Breast epithelium (tissue), 4 donors: Measurements from ENCODE around the gene MUC2. TPM values are rescaled to one million over a fixed set of nuclear protein-coding genes. Genes with fewer than 3 reads are reported as not detected.

Experiments used
- DNase-seq, 2 donors: peaks; one replicate each; pipeline ENCODE4 v3.0.0-alpha.2; 2019; ENCODE audit warnings: low spot score in 2 of 2
- H3K27ac ChIP-seq, 2 donors: fragments of 200-600 bp; sonication (generic) in 1 of 2; one replicate each; pipeline ENCODE4 v1.5.1; 2016 to 2019; ENCODE audit warnings: mild to moderate bottlenecking in 1 of 2
- H3K27me3 ChIP-seq, 2 donors: fragments of 200-600 bp; sonication (generic) in 1 of 2; one replicate each; pipeline versions ENCODE4 v1.5.1 to v1.6.0; 2017 to 2019; ENCODE audit warnings: control low read depth in 1 of 2, mild to moderate bottlenecking in 1 of 2
- H3K36me3 ChIP-seq: fragments of 200-600 bp; one replicate; pipeline ENCODE4 v1.5.1; 2019
- H3K4me1 ChIP-seq, 2 donors: fragments of 200-600 bp; sonication (generic); one replicate each; pipeline ENCODE4 v1.5.1; 2016 to 2019; ENCODE audit warnings: control low read depth in 1 of 2
- H3K4me3 ChIP-seq, 3 donors: fragments of 200-600 bp; sonication (generic); 1 replicate in 2 of 3; 2 replicates in 1 of 3; pipeline ENCODE4 v1.5.1; 2016 to 2019; ENCODE audit warnings: mild to moderate bottlenecking in 3 of 3, moderate library complexity in 2 of 3
- H3K9me3 ChIP-seq, 2 donors: fragments of 200-600 bp; sonication (generic) in 1 of 2; one replicate each; pipeline ENCODE4 v1.5.1; 2016 to 2019; ENCODE audit warnings: control low read depth in 1 of 2
- POLR2A ChIP-seq: fragments of 450-650 bp; IDR thresholded peaks from one replicate; pipeline ENCODE4 v1.6.1; 2016; ENCODE audit warnings: antibody characterized with exemption, mild to moderate bottlenecking, moderate library complexity
- POLR2AphosphoS5 ChIP-seq, 3 donors: sonication (generic); formaldehyde crosslinking; IDR thresholded peaks; one replicate each; pipeline ENCODE4 v1.6.1; 2017; ENCODE audit warnings: antibody characterized with exemption in 3 of 3
- intact Hi-C: fragments of 100-400 bp; cut with DNase I; formaldehyde crosslinking; loops from one replicate; pipeline ENCODE4 v1.15.1; 2023; ENCODE audit warnings: low total_unique reads
- total RNA-seq, 3 donors: library from RNA; depleted of rRNA; stranded (reverse); fragments of >200 nt; gene quantifications; one replicate each; pipeline ENCODE4 v1.1.0, GENCODE V29; 2016
- TF ChIP-seq, protein P1 (sequence below), 3 donors: fragments of 450-650 bp; IDR thresholded peaks; one replicate each; pipeline ENCODE4 v1.5.1; 2016 to 2017; ENCODE audit warnings: antibody characterized with exemption in 3 of 3, mild to moderate bottlenecking in 3 of 3, moderate library complexity in 3 of 3

MUC2 gene
- total RNA-seq, 3 donors from 2014 or later, result 0.66 TPM; not detected in 2

DNA sequence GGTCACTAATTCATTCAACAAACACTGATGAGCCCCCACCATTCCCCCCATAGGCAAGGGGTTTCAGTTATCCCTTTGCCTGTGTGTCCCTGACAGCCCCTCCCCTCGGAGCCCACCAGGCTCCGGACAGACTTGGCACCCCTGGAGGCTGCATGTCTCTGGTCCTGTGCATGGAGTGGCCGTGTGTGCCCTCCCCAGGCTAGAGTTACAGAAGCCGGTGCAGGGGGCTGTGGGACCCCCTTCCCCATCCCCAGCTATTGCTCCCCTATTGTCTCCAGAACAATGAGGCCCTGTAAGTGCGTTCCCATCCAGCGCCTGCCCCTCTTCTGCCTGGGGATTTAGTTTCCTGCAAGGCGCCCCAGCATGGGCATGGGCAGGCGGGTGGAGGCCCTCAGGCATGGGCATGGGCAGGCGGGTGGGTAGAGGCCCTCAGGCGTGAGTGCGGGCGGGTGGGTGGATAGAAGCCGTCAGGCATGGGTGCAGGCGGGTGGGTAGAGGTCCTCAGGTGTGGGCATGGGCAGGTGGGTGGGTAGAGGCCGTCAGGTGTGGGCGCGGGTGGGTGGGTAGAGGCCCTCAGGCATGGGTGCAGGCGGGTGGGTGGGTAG lies 1.5 kb downstream of the MUC2 start:
- peak in 1 of 2 donors; percentile 45 for DNase-seq
- peaks cover 0 to 8% of the 10 kb centered on the region in 2 donors for H3K4me1 ChIP-seq
- peaks cover 0 to 13% of the 10 kb centered on the region in 2 donors for H3K27me3 ChIP-seq
- no peaks in the 10 kb centered on the region for H3K36me3 ChIP-seq
- no peak overlapping the region for H3K27ac ChIP-seq
- TF ChIP-seq, protein P1, sequence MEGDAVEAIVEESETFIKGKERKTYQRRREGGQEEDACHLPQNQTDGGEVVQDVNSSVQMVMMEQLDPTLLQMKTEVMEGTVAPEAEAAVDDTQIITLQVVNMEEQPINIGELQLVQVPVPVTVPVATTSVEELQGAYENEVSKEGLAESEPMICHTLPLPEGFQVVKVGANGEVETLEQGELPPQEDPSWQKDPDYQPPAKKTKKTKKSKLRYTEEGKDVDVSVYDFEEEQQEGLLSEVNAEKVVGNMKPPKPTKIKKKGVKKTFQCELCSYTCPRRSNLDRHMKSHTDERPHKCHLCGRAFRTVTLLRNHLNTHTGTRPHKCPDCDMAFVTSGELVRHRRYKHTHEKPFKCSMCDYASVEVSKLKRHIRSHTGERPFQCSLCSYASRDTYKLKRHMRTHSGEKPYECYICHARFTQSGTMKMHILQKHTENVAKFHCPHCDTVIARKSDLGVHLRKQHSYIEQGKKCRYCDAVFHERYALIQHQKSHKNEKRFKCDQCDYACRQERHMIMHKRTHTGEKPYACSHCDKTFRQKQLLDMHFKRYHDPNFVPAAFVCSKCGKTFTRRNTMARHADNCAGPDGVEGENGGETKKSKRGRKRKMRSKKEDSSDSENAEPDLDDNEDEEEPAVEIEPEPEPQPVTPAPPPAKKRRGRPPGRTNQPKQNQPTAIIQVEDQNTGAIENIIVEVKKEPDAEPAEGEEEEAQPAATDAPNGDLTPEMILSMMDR (IDR thresholded peaks at IDR 0.05), result no peak
- TF ChIP-seq POLR2A, result no peak
- no peak for TF ChIP-seq POLR2AphosphoS5 (IDR thresholded peaks at IDR 0.05)
- H3K9me3 ChIP-seq, result no peaks in the 10 kb centered on the region
- intact Hi-C loops, result no loop called here
- H3K4me3 ChIP-seq, result no peak overlapping the region

DNA sequence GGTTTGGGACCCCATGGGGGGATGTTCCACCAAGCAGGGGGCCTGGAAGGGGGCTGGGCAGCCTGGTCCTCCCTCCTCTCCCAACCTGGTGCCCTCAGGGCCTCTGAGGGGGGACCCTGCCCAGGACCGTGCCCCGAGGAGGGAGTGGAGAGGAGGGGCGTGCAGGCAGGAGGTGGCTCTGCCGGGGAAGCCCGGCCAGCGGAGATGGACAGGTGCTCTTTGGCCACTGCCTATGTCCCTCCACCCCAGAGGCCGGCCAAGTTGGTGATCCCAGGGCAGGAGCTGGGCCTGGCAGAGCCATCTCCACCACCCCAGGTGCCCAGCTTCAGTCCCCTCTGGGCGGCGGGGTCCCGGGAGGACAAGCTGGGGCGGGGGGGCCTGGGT lies 2.4 kb downstream of the MUC2 start:
- H3K4me1 ChIP-seq, result peaks cover 0 to 8% of the 10 kb centered on the region in 2 donors
- no peaks in the 10 kb centered on the region for H3K36me3 ChIP-seq
- H3K4me3 ChIP-seq, result no peak overlapping the region
- intact Hi-C loops, result no loop called here
- no peak for DNase-seq
- no peak overlapping the region for H3K27ac ChIP-seq
- peaks cover 0 to 19% of the 10 kb centered on the region in 2 donors for H3K27me3 ChIP-seq
- H3K9me3 ChIP-seq, result no peaks in the 10 kb centered on the region
- TF ChIP-seq POLR2A (no peak), POLR2AphosphoS5 (IDR thresholded peaks at IDR 0.05) (no peak)
- TF ChIP-seq, protein P1 (IDR thresholded peaks at IDR 0.05), result no peak

DNA sequence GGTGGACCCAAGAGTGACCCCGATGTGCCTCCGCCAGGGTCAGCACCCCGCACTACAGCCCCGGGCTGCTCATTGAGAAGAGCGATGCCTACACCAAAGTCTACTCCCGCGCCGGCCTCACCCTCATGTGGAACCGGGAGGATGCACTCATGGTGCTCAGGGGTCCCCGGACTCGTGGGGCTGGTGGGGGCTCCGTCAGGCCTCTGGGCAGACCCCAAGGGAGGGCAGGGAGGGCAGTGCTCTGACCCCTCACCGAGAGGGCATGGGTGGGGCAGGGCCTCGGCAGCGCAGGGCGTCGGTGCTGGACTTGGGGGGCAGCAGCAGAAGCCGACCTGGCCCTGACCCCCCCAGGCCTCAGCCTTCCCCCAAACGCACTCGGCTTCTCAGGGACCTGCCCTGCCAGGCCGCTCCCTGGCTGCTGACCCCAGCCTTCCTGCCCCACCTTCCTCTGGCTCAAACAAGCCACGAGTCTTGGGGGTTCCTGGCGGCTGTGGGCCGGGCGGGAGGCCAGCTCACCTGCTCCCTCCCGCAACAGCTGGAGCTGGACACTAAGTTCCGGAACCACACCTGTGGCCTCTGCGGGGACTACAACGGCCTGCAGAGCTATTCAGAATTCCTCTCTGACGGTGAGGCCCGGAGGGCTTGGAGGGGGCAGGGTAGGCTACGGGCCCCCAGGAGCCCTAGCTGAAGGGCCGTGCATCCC lies 2.9 kb downstream of the MUC2 start:
- no peaks in the 10 kb centered on the region for H3K9me3 ChIP-seq
- intact Hi-C loops, result no loop called here
- H3K27me3 ChIP-seq, result peaks cover 0 to 25% of the 10 kb centered on the region in 2 donors
- no peak overlapping the region for H3K4me3 ChIP-seq
- peak in 1 of 2 donors; percentile 49 for DNase-seq
- H3K36me3 ChIP-seq, result no peaks in the 10 kb centered on the region
- H3K4me1 ChIP-seq, result peaks cover 0 to 8% of the 10 kb centered on the region in 2 donors
- TF ChIP-seq POLR2AphosphoS5 (IDR thresholded peaks at IDR 0.05) (no peak), POLR2A (no peak)
- TF ChIP-seq, protein P1 (IDR thresholded peaks at IDR 0.05), result no peak
- H3K27ac ChIP-seq, result no peak overlapping the region

DNA sequence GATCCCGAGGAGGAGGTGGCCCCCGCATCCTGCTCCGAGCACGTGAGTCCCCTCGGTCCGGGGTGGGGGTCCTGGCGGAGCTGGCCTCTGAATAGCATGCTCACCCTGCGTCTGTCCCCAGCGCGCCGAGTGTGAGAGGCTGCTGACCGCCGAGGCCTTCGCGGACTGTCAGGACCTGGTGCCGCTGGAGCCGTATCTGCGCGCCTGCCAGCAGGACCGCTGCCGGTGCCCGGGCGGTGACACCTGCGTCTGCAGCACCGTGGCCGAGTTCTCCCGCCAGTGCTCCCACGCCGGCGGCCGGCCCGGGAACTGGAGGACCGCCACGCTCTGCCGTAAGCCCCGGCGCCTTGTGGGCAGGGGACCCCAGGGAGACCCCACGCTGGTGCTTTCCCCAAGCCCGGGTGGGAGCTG lies 3.5 kb downstream of the MUC2 start:
- no peaks in the 10 kb centered on the region for H3K36me3 ChIP-seq
- H3K4me3 ChIP-seq, result no peak overlapping the region
- TF ChIP-seq POLR2AphosphoS5 (IDR thresholded peaks at IDR 0.05), result no peak
- no peak overlapping the region for H3K27ac ChIP-seq
- intact Hi-C loops, result no loop called here
- no peaks in the 10 kb centered on the region for H3K9me3 ChIP-seq
- DNase-seq, result peak in 1 of 2 donors; percentile 33
- peaks cover 0 to 30% of the 10 kb centered on the region in 2 donors for H3K27me3 ChIP-seq
- peaks cover 0 to 6% of the 10 kb centered on the region in 2 donors for H3K4me1 ChIP-seq

DNA sequence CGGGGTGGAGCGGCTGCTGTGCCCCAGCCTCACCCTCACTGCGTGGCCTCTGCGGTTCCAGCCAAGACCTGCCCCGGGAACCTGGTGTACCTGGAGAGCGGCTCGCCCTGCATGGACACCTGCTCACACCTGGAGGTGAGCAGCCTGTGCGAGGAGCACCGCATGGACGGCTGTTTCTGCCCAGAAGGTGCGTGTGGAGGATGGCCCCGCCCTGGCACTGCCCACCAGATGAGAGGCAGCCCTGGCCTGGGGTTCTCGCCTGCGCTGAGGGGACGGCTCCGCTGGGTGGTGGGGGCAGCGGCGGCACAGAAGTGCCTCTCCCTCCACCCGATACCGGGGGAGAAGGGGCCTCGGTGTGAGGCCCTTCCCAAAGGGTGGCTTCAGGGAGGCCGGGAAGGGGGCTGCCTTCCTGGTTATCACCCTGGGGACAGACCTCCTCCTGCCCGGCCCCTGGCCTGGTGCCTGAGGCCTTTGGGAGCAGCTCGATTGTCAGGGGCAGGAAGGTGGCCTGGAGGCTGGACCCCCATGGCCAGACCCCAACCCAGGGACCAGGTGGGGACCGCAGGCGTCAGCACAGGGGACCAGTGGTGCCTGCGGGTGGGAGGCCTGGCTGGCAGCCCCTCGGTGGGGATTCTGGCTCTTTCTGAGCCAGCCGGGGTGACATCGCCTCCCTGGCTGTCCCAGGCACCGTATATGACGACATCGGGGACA lies 7.1 kb downstream of the MUC2 start:
- H3K27me3 ChIP-seq, result peaks cover 0 to 47% of the 10 kb centered on the region in 2 donors
- peak in 1 of 2 donors; percentile 46 for DNase-seq
- no peaks in the 10 kb centered on the region for H3K36me3 ChIP-seq
- intact Hi-C loops, result no loop called here
- TF ChIP-seq POLR2A, result no peak
- TF ChIP-seq POLR2AphosphoS5 (IDR thresholded peaks at IDR 0.05), result no peak
- H3K9me3 ChIP-seq, result no peaks in the 10 kb centered on the region
- no peak overlapping the region for H3K27ac ChIP-seq
- H3K4me3 ChIP-seq, result no peak overlapping the region
- H3K4me1 ChIP-seq, result no peaks in the 10 kb centered on the region

DNA sequence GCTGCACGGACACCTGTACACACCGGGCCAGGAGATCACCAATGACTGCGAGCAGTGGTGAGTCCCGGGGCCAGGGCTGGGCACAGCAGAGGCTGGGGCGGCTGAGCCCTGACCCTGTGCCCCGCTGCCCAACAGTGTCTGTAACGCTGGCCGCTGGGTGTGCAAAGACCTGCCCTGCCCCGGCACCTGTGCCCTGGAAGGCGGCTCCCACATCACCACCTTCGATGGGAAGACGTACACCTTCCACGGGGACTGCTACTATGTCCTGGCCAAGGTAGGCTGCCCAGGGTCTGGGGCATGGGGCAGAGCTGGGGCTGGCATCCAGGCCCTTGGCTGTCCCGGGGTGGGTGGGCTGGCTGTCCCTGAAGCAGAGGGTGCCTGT lies 7.7 kb downstream of the MUC2 start:
- TF ChIP-seq POLR2A (no peak), POLR2AphosphoS5 (IDR thresholded peaks at IDR 0.05) (no peak)
- TF ChIP-seq, protein P1 (IDR thresholded peaks at IDR 0.05), result no peak
- no peaks in the 10 kb centered on the region for H3K36me3 ChIP-seq
- no peak overlapping the region for H3K4me3 ChIP-seq
- no peak overlapping the region for H3K27ac ChIP-seq
- no peaks in the 10 kb centered on the region for H3K9me3 ChIP-seq
- peak in 1 of 2 donors; percentile 40 for DNase-seq
- intact Hi-C loops, result no loop called here
- peaks cover 0 to 41% of the 10 kb centered on the region in 2 donors for H3K27me3 ChIP-seq
- H3K4me1 ChIP-seq, result no peaks in the 10 kb centered on the region
